D721Med (cell line): ENCODE measurements around the gene TAF5L.

Source experiments
- DNase-seq: peaks from one replicate; pipeline ENCODE4 v3.0.0; 2011; ENCODE audit warnings: low spot score; ENCODE audit not compliant: insufficient read length
- FAIRE-seq: peaks from 2 replicates; lab custom pipeline; 2011; peaks lifted over from hg19 to GRCh38; lab: Jason Lieb, UNC
- CTCF ChIP-seq: IDR thresholded peaks from 2 replicates; pipeline ENCODE4 v1.5.1; 2012; ENCODE audit warnings: mild to moderate bottlenecking, control low read depth; ENCODE audit not compliant: insufficient read depth; ENCODE audit errors: missing control alignments

Gene TAF5L

GRCh38 chr1:229625915-229626831 lies at the start of gene TAF5L, which contains the start of gene URB2:
Gene TAF5L (minus strand): TSS chr1:229626122. CDS start chr1:229614482, 11,640 bp downstream.
Gene URB2 (plus strand): TSS chr1:229626247. CDS start chr1:229627634, 1,387 bp downstream.
- FAIRE-seq: no peak
- no peak for TF ChIP-seq CTCF
- peak; percentile 98 for DNase-seq

GRCh38 chr1:229675396-229675795 lies 49.5 kb upstream of the TAF5L start:
- TF ChIP-seq CTCF: no peak
- no peak for DNase-seq
- FAIRE-seq: no peak

GRCh38 chr1:229674042-229674441 lies 48.1 kb upstream of the TAF5L start:
- no peak for FAIRE-seq
- TF ChIP-seq CTCF: no peak

GRCh38 chr1:229672246-229672645 lies 46.3 kb upstream of the TAF5L start:
- DNase-seq (no peak), FAIRE-seq (no peak)
- no peak for TF ChIP-seq CTCF

More at GRCh38 chr1:229674042-229674441, 48.1 kb upstream of the TAF5L start:
- DNase-seq: no peak

GRCh38 chr1:229671310-229671709 lies 45.4 kb upstream of the TAF5L start:
- no peak for FAIRE-seq
- no peak for DNase-seq
- no peak for TF ChIP-seq CTCF

GRCh38 chr1:229669333-229669732 lies 43.4 kb upstream of the TAF5L start:
- TF ChIP-seq CTCF: no peak
- DNase-seq (no peak), FAIRE-seq (no peak)

GRCh38 chr1:229666585-229666984 lies 40.7 kb upstream of the TAF5L start:
- no peak for FAIRE-seq

More at GRCh38 chr1:229666585-229666984, 40.7 kb upstream of the TAF5L start:
- no peak for TF ChIP-seq CTCF
- DNase-seq: no peak
